Stomach (tissue), 9 donors: ENCODE results near the gene HOXD10. TPM values are rescaled to one million over a fixed set of nuclear protein-coding genes. Genes with fewer than 3 reads are reported as not detected.

Experiments
- DNase-seq, 2 donors: peaks; one replicate each; pipeline versions ENCODE4 v3.0.0 to v3.0.0-alpha.2; 2013 to 2019
- H3K27ac ChIP-seq, 5 donors: fragments of 200-600 bp in 4 of 5; sonication (generic) in 4 of 5; one replicate each; pipeline ENCODE4 v1.5.1; 2013 to 2019; ENCODE audit warnings: mild to moderate bottlenecking in 1 of 5, moderate library complexity in 1 of 5
- H3K27me3 ChIP-seq, 3 donors: fragments of 200-600 bp; sonication (generic); one replicate each; pipeline ENCODE4 v1.5.1; 2017 to 2019; ENCODE audit warnings: mixed run types in 1 of 3
- H3K36me3 ChIP-seq, 4 donors: fragments of 200-600 bp; sonication (generic); 1 replicate in 3 of 4; 2 replicates in 1 of 4; pipeline ENCODE4 v1.5.1; 2016 to 2019
- H3K4me1 ChIP-seq, 4 donors: fragments of 200-600 bp; sonication (generic); one replicate each; pipeline ENCODE4 v1.5.1; 2016 to 2019
- H3K4me3 ChIP-seq, 4 donors: fragments of 200-600 bp; sonication (generic) in 3 of 4; one replicate each; pipeline ENCODE4 v1.5.1; 2016 to 2019; ENCODE audit warnings: mild to moderate bottlenecking in 1 of 4
- H3K9me3 ChIP-seq, 4 donors: fragments of 200-600 bp; sonication (generic); one replicate each; pipeline ENCODE4 v1.5.1; 2016 to 2019
- CTCF ChIP-seq, 7 experiments: fragments of 450-650 bp in 4 of 7; fragments of 200-600 bp in 3 of 7; sonication (generic) in 3 of 7; IDR thresholded peaks; one replicate each; pipeline ENCODE4 v1.5.1; 2016 to 2019; ENCODE audit warnings: antibody characterized with exemption in 7 of 7, control low read depth in 2 of 7, mild to moderate bottlenecking in 1 of 7
- EP300 ChIP-seq: sonication (generic); formaldehyde crosslinking; IDR thresholded peaks from one replicate; pipeline ENCODE4 v1.6.1; 2017; ENCODE audit warnings: antibody characterized with exemption
- POLR2A ChIP-seq, 4 donors: fragments of 450-650 bp; IDR thresholded peaks; one replicate each; pipeline ENCODE4 v1.6.1; 2016; ENCODE audit warnings: antibody characterized with exemption in 4 of 4, control low read depth in 2 of 4, mild to moderate bottlenecking in 1 of 4, moderate library complexity in 1 of 4
- POLR2AphosphoS5 ChIP-seq, 3 donors: sonication (generic); formaldehyde crosslinking; IDR thresholded peaks; one replicate each; pipeline ENCODE4 v1.6.1; 2016; ENCODE audit warnings: antibody characterized with exemption in 3 of 3
- WGBS, 5 donors: extraction: QIAGEN DNeasy Blood & Tissue Kit in 3 of 5; methylation state at CpG; one replicate each; pipeline versions ENCODE4 v1.1.5 to v1.1.7; 2013 to 2018; 5-methylcytosine and 5-hydroxymethylcytosine counted together
- intact Hi-C: fragments of 100-400 bp; cut with DNase I; formaldehyde crosslinking; loops from one replicate; pipeline ENCODE4 v1.15.1; 2023; ENCODE audit warnings: low total_unique reads
- polyA plus RNA-seq, 3 donors: library from polyadenylated mRNA; stranded (reverse); fragments of 200-250 nt; gene quantifications; one replicate each; pipeline ENCODE4 v1.2.3, GENCODE V29; 2013
- total RNA-seq, 5 donors: library from RNA; depleted of rRNA; stranded (reverse); fragments of >200 nt; gene quantifications; one replicate each; pipeline versions ENCODE4 v1.1.0 to v1.2.3, GENCODE V29; 2014 to 2016
- donor health status: healthy with polysubstance abuse.
- donor health status: Bipolar disorder and iron deficiency.
- donor health status: healthy.

The HOXD10 gene
- total and polyA plus RNA-seq, 8 donors = 2.6 TPM; not detected in 7

GRCh38 chr2:176088937-176089842, 27.4 kb upstream of the HOXD10 start:
- intact Hi-C loops = no loop called here
- 5 to 10% (median 7%) methylated on average over 6 of the region's 6 CpGs for WGBS, 5 donors
- peaks cover 19 to 58% (median 47%) of the 10 kb centered on the region in 4 donors for H3K4me1 ChIP-seq
- TF ChIP-seq CTCF (IDR thresholded peaks at IDR 0.05) = no peak
- no peak for TF ChIP-seq POLR2A (IDR thresholded peaks at IDR 0.05)
- TF ChIP-seq POLR2AphosphoS5 (IDR thresholded peaks at IDR 0.05) = no peak
- no peak for TF ChIP-seq EP300
- peaks cover 52 to 100% (median 100%) of the 10 kb centered on the region in 3 donors for H3K27me3 ChIP-seq
- H3K36me3 ChIP-seq = no peaks in the 10 kb centered on the region
- no peak overlapping the region for H3K27ac ChIP-seq
- no peak for DNase-seq
- peaks cover 0 to 24% (median 4%) of the 10 kb centered on the region in 4 donors for H3K9me3 ChIP-seq
- no peak overlapping the region for H3K4me3 ChIP-seq

GRCh38 chr2:176089843-176090395, 26.7 kb upstream of the HOXD10 start:
- no peak for DNase-seq
- Histone ChIP-seq H3K4me3 (no peak overlapping the region), H3K9me3 (peaks cover 0 to 16% (median 5%) of the 10 kb centered on the region in 4 donors), H3K4me1 (peaks cover 19 to 53% (median 45%) of the 10 kb centered on the region in 4 donors), H3K36me3 (no peaks in the 10 kb centered on the region), H3K27ac (no peak overlapping the region), H3K27me3 (peaks cover 54 to 100% (median 100%) of the 10 kb centered on the region in 3 donors)
- TF ChIP-seq POLR2A (IDR thresholded peaks at IDR 0.05) = no peak
- no peak for TF ChIP-seq EP300
- no peak for TF ChIP-seq POLR2AphosphoS5 (IDR thresholded peaks at IDR 0.05)
- TF ChIP-seq CTCF (IDR thresholded peaks at IDR 0.05) = no peak
- intact Hi-C loops = no loop called here

GRCh38 chr2:176090862-176091261, 25.7 kb upstream of the HOXD10 start:
- 18 to 26% (median 20%) methylated on average over 5 of the region's 5 CpGs for WGBS, 5 donors
- intact Hi-C loops = no loop called here
- Histone ChIP-seq H3K4me1 (peaks cover 19 to 43% (median 38%) of the 10 kb centered on the region in 4 donors), H3K27me3 (peaks cover 51 to 100% (median 100%) of the 10 kb centered on the region in 3 donors), H3K9me3 (peaks cover 0 to 14% (median 2%) of the 10 kb centered on the region in 4 donors), H3K36me3 (no peaks in the 10 kb centered on the region), H3K27ac (no peak overlapping the region), H3K4me3 (no peak overlapping the region)
- TF ChIP-seq POLR2AphosphoS5 (IDR thresholded peaks at IDR 0.05) (no peak), POLR2A (IDR thresholded peaks at IDR 0.05) (no peak), EP300 (no peak), CTCF (IDR thresholded peaks at IDR 0.05) (no peak)
- DNase-seq = no peak

GRCh38 chr2:176091329-176092258, 25.0 kb upstream of the HOXD10 start:
- Histone ChIP-seq H3K36me3 (no peaks in the 10 kb centered on the region), H3K9me3 (peaks cover 0 to 14% (median 2%) of the 10 kb centered on the region in 4 donors), H3K27ac (no peak overlapping the region), H3K4me3 (no peak overlapping the region), H3K4me1 (peaks cover 23 to 43% (median 37%) of the 10 kb centered on the region in 4 donors), H3K27me3 (peaks cover 55 to 100% (median 100%) of the 10 kb centered on the region in 3 donors)
- DNase-seq = no peak
- intact Hi-C loops = no loop called here
- TF ChIP-seq POLR2A (IDR thresholded peaks at IDR 0.05) (no peak), CTCF (IDR thresholded peaks at IDR 0.05) (no peak), POLR2AphosphoS5 (IDR thresholded peaks at IDR 0.05) (no peak), EP300 (no peak)
- 7 to 8% (median 8%) methylated on average over 24 to 31 of the region's 31 CpGs for WGBS, 5 donors
